GM12878 (cell line): ENCODE data around the gene PCSK1.

Experiments used
- ETV6 ChIP-seq, 2 experiments: fragments of 450-650 bp in 1 of 2; IDR thresholded peaks in 1 of 2; conservative IDR thresholded peaks in 1 of 2; 2 replicates each; pipeline ENCODE4 v1.6.1; 2014; ENCODE audit warnings: antibody characterized with exemption in 1 of 2, borderline replicate concordance in 1 of 2, low read depth in 1 of 2, mild to moderate bottlenecking in 1 of 2, moderate library complexity in 1 of 2
- TF ChIP-seq, protein P1 (sequence below), 3 experiments: IDR thresholded peaks in 2 of 3; conservative IDR thresholded peaks in 1 of 3; 2 replicates each; pipeline ENCODE4 v1.5.1; 2011; ENCODE audit warnings: low read depth in 3 of 3, low read length in 3 of 3, mild to moderate bottlenecking in 3 of 3, control low read depth in 2 of 3, moderate library complexity in 2 of 3, inconsistent platforms in 1 of 3, mixed read lengths in 1 of 3; ENCODE audit not compliant: control insufficient read depth in 2 of 3, insufficient read depth in 1 of 3; ENCODE audit errors: extremely low read depth in 1 of 3

DNA sequence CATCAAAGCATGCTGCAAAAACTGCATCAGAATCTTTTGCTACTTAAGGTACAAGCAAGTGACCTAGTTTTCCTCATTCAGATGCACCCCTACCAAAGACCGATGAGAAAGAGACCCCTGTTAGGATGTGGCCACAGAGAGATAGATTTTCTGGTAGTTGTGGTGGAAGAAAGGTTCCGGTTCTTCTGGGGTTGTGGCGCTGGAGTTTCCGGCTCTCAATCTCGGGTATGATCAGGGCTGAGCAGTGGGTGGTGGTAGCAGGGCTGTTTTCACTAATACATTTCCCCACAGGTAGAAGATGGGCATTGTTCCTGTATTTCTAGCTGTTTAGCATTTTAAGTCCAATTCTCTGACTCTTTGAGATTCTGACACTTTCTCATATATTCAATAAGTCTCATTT is 58.4 kb downstream of the PCSK1 start:
- TF ChIP-seq, protein P1, sequence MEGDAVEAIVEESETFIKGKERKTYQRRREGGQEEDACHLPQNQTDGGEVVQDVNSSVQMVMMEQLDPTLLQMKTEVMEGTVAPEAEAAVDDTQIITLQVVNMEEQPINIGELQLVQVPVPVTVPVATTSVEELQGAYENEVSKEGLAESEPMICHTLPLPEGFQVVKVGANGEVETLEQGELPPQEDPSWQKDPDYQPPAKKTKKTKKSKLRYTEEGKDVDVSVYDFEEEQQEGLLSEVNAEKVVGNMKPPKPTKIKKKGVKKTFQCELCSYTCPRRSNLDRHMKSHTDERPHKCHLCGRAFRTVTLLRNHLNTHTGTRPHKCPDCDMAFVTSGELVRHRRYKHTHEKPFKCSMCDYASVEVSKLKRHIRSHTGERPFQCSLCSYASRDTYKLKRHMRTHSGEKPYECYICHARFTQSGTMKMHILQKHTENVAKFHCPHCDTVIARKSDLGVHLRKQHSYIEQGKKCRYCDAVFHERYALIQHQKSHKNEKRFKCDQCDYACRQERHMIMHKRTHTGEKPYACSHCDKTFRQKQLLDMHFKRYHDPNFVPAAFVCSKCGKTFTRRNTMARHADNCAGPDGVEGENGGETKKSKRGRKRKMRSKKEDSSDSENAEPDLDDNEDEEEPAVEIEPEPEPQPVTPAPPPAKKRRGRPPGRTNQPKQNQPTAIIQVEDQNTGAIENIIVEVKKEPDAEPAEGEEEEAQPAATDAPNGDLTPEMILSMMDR (IDR thresholded peaks at IDR 0.05 in 2 of 3, conservative IDR thresholded peaks at IDR 0.05 in 1 of 3; ENCODE audit: control insufficient read depth in 2 of 3, extremely low read depth in 1 of 3, insufficient read depth in 1 of 3, low read depth in 3 of 3, low read length in 3 of 3), result no peak
- TF ChIP-seq ETV6 (conservative IDR thresholded peaks at IDR 0.05 in 1 of 2, IDR thresholded peaks at IDR 0.05 in 1 of 2; ENCODE audit: borderline replicate concordance in 1 of 2, low read depth in 1 of 2), result no peak
